Measurements from ENCODE around the gene BTBD16.

Gene BTBD16

GRCh38 chr10:122271076-122271475 lies at the start of gene BTBD16:
Gene BTBD16, plus strand, starts transcription at chr10:122271296. Its CDS starts 3,786 bp downstream, at chr10:122275082.
- Histone ChIP-seq H3K27ac (no peak within 1 kb of the TSS), H3K27me3 (no peaks in the 10 kb centered on the region), H3K4me3 (ENCODE audit: low read depth in 1 of 2, low read length in 1 of 2) (no peak within 1 kb of the TSS), H3K36me3 (no peaks in the 10 kb centered on the region), H3K9me3 (no peaks in the 10 kb centered on the region), H3K4me1 (ENCODE audit: control insufficient read depth in 1 of 2, insufficient read depth in 1 of 2, low read depth in 1 of 2, low read length in 1 of 2) (no peaks in the 10 kb centered on the region)
- TF ChIP-seq, protein P1, sequence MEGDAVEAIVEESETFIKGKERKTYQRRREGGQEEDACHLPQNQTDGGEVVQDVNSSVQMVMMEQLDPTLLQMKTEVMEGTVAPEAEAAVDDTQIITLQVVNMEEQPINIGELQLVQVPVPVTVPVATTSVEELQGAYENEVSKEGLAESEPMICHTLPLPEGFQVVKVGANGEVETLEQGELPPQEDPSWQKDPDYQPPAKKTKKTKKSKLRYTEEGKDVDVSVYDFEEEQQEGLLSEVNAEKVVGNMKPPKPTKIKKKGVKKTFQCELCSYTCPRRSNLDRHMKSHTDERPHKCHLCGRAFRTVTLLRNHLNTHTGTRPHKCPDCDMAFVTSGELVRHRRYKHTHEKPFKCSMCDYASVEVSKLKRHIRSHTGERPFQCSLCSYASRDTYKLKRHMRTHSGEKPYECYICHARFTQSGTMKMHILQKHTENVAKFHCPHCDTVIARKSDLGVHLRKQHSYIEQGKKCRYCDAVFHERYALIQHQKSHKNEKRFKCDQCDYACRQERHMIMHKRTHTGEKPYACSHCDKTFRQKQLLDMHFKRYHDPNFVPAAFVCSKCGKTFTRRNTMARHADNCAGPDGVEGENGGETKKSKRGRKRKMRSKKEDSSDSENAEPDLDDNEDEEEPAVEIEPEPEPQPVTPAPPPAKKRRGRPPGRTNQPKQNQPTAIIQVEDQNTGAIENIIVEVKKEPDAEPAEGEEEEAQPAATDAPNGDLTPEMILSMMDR (IDR thresholded peaks at IDR 0.05), result no peak

DNA sequence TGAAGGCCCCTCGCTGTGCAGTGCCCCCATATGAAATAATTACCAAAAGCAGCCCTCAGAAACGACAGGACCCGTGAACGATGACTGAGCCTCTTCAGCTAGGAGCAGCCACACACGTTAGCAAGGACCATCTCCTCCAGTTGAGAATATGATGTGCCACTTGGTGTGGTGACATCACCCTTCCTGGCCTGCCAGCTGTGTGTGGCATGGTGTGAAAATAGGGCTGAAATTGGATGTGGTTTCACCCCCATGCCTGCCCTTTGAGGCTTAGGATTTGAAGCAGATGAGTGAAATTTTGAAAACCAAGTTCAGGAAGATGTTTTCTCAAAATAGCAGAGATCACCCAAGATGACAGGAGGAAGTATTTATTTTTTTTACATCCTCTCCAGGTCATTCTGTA lies 49.1 kb upstream of the BTBD16 start:
- Histone ChIP-seq H3K9me3 (no peaks in the 10 kb centered on the region), H3K27ac (no peak overlapping the region), H3K4me1 (ENCODE audit: control insufficient read depth in 1 of 2, insufficient read depth in 1 of 2, low read depth in 1 of 2, low read length in 1 of 2) (no peaks in the 10 kb centered on the region), H3K36me3 (no peaks in the 10 kb centered on the region), H3K27me3 (peaks cover 32% of the 10 kb centered on the region), H3K4me3 (ENCODE audit: low read depth in 1 of 2, low read length in 1 of 2) (no peak overlapping the region)
- TF ChIP-seq, protein P1 (IDR thresholded peaks at IDR 0.05), result no peak

DNA sequence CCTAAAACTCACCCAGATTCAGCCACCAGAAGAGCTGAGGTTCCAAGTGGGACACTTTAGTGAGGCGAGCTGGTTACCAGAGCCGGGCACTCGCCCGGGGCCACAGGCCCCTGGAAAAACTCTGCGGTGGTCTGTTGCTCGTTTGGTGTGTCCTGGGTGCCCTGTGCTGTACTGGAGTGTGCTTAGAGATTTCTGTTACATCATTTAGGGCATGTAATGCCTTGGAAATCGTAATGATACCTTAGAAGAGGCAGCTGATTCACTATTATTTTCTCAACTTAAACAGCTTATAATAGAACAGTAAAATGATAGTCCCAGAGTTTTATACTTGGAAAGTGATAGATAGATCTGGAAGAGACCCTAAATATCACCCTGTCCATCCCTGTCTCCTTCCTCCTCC lies 48.5 kb upstream of the BTBD16 start:
- peaks cover 35% of the 10 kb centered on the region for H3K27me3 ChIP-seq
- H3K9me3 ChIP-seq, result no peaks in the 10 kb centered on the region
- no peak overlapping the region for H3K27ac ChIP-seq
- H3K4me3 ChIP-seq (ENCODE audit: low read depth in 1 of 2, low read length in 1 of 2), result no peak overlapping the region
- TF ChIP-seq, protein P1 (IDR thresholded peaks at IDR 0.05), result no peak
- H3K36me3 ChIP-seq, result no peaks in the 10 kb centered on the region
- H3K4me1 ChIP-seq (ENCODE audit: control insufficient read depth in 1 of 2, insufficient read depth in 1 of 2, low read depth in 1 of 2, low read length in 1 of 2), result no peaks in the 10 kb centered on the region

GRCh38 chr10:122224159-122224558 lies 46.9 kb upstream of the BTBD16 start:
- H3K4me1 ChIP-seq (ENCODE audit: control insufficient read depth in 1 of 2, insufficient read depth in 1 of 2, low read depth in 1 of 2, low read length in 1 of 2), result no peaks in the 10 kb centered on the region
- H3K27ac ChIP-seq, result no peak overlapping the region
- TF ChIP-seq, protein P1 (IDR thresholded peaks at IDR 0.05), result no peak
- H3K27me3 ChIP-seq, result peaks cover 43% of the 10 kb centered on the region
- no peaks in the 10 kb centered on the region for H3K9me3 ChIP-seq
- H3K36me3 ChIP-seq, result no peaks in the 10 kb centered on the region
- H3K4me3 ChIP-seq (ENCODE audit: low read depth in 1 of 2, low read length in 1 of 2), result no peak overlapping the region

- Histone ChIP-seq H3K27me3 (peaks cover 43% of the 10 kb centered on the region), H3K36me3 (no peaks in the 10 kb centered on the region), H3K27ac (no peak overlapping the region), H3K4me1 (ENCODE audit: control insufficient read depth in 1 of 2, insufficient read depth in 1 of 2, low read depth in 1 of 2, low read length in 1 of 2) (no peaks in the 10 kb centered on the region), H3K4me3 (ENCODE audit: low read depth in 1 of 2, low read length in 1 of 2) (no peak overlapping the region), H3K9me3 (no peaks in the 10 kb centered on the region)
- TF ChIP-seq, protein P1 (IDR thresholded peaks at IDR 0.05), result no peak
These were observed 45.8 kb upstream of the BTBD16 start for GRCh38 chr10:122225330-122225729.

- no peak overlapping the region for H3K27ac ChIP-seq
- H3K36me3 ChIP-seq, result no peaks in the 10 kb centered on the region
- TF ChIP-seq, protein P1 (IDR thresholded peaks at IDR 0.05), result no peak
- no peaks in the 10 kb centered on the region for H3K9me3 ChIP-seq
- H3K4me3 ChIP-seq (ENCODE audit: low read depth in 1 of 2, low read length in 1 of 2), result no peak overlapping the region
- H3K4me1 ChIP-seq (ENCODE audit: control insufficient read depth in 1 of 2, insufficient read depth in 1 of 2, low read depth in 1 of 2, low read length in 1 of 2), result no peaks in the 10 kb centered on the region
- peaks cover 37% of the 10 kb centered on the region for H3K27me3 ChIP-seq
These were observed 43.3 kb upstream of the BTBD16 start for GRCh38 chr10:122227754-122228153.
